Stimulated activated memory B cell treated with anti-CD40 and anti-IgM and Interleukin-4, amounts not matched to agents 10 μg/mL and 1 μg/mL and 100 μg/mL, for 72 hours (primary cell): ENCODE results near the gene LDB3.

Source experiments
- ATAC-seq: fragments of 150-1000 bp; cut with Tn5 transposase; 2 replicates; pipeline ENCODE4 v1.10.0; 2021
- H3K27ac Mint-ChIP-seq: one replicate; pipeline ENCODE4 v1.8.0; 2022; ENCODE audit warnings: mild to moderate bottlenecking, mixed read lengths
- H3K27me3 Mint-ChIP-seq: one replicate; pipeline ENCODE4 v1.8.0; 2022; ENCODE audit warnings: mixed read lengths
- H3K36me3 Mint-ChIP-seq: one replicate; pipeline ENCODE4 v1.8.0; 2022; ENCODE audit warnings: mixed read lengths
- H3K4me1 Mint-ChIP-seq: one replicate; pipeline ENCODE4 v1.8.0; 2022; ENCODE audit warnings: mixed read lengths
- H3K4me3 Mint-ChIP-seq: one replicate; pipeline ENCODE4 v1.8.0; 2022; ENCODE audit warnings: mild to moderate bottlenecking, moderate library complexity, mixed read lengths
- H3K9me3 Mint-ChIP-seq: one replicate; pipeline ENCODE4 v1.8.0; 2022; ENCODE audit warnings: mixed read lengths

LDB3 gene

GRCh38 chr10:86698207-86698940 is 30.1 kb downstream of the LDB3 start:
- Mint-ChIP-seq H3K4me3 (no peak overlapping the region), H3K27ac (no peak overlapping the region), H3K27me3 (peaks cover 8% of the 10 kb centered on the region), H3K36me3 (no peaks in the 10 kb centered on the region), H3K9me3 (no peaks in the 10 kb centered on the region), H3K4me1 (peaks cover 4% of the 10 kb centered on the region)
- ATAC-seq: no peak

DNA sequence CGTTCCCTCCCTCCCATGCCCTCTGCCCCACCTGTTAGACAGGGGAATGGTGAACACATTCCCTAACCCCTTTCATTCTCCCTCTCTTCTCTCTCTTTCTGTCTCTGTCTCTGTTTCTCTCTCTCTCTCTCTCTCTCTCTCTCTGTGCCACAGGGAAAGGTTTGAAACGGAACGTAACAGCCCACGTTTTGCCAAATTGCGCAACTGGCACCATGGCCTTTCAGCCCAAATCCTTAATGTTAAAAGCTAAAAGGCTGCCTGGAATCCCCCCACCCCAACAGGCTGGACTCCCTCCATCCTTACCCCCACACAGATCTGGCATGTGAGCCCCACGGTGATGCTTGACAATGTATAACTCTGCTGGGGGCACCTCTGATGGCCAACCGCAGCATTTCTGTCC is 30.8 kb downstream of the LDB3 start:
- ATAC-seq: no peak
- Mint-ChIP-seq H3K36me3 (no peaks in the 10 kb centered on the region), H3K27me3 (peaks cover 8% of the 10 kb centered on the region), H3K4me1 (no peaks in the 10 kb centered on the region), H3K27ac (no peak overlapping the region), H3K4me3 (no peak overlapping the region), H3K9me3 (no peaks in the 10 kb centered on the region)

- no peaks in the 10 kb centered on the region for H3K36me3 Mint-ChIP-seq
- peaks cover 8% of the 10 kb centered on the region for H3K27me3 Mint-ChIP-seq
- no peak overlapping the region for H3K27ac Mint-ChIP-seq
- H3K4me1 Mint-ChIP-seq: no peaks in the 10 kb centered on the region
- no peak for ATAC-seq
- no peak overlapping the region for H3K4me3 Mint-ChIP-seq
- H3K9me3 Mint-ChIP-seq: no peaks in the 10 kb centered on the region
Measured at GRCh38 chr10:86699541-86699940, 31.2 kb downstream of the LDB3 start.

DNA sequence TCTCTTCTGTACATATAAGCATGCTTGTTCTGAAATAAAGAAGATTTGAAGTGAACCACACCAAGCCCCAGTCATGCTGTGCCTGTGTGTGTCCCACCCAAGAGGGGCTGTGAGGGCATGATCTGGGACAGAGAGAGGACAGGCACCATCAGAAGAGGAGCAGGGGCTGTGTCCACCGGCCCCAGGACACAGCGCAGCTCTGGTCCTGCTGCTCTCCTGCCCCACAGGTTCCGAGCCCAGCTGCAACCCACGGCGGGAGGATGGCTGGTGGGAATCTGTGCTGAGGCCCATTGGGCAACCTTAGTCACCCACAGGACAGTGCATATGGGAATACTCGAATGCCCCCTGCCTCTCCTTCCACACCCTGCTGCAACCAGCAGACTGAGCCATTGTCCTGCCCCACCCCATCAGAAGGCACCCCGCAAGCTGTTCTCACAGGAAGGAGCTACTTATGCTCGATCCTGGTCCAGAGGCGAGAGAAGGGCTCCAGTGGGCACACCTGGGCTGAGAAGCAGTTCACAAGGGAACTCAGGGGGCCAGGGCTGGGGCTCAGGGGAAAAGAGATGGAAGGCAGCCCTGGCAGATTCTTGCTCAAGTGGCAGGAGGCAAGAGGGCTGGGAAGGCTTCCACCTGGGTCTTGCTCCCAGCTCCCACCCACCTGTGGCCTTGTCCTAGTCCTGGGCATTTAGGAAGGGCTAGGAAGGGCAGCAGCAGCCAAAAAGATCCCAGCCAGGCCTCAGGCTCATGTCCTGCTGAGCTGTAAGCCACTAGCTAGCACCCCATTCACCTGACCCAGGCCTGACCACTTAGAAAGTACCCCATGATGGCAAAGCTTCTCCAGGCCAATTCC is 31.9 kb downstream of the LDB3 start:
- H3K4me3 Mint-ChIP-seq: no peak overlapping the region
- no peaks in the 10 kb centered on the region for H3K36me3 Mint-ChIP-seq
- ATAC-seq: no peak
- H3K9me3 Mint-ChIP-seq: no peaks in the 10 kb centered on the region
- no peaks in the 10 kb centered on the region for H3K4me1 Mint-ChIP-seq
- peaks cover 8% of the 10 kb centered on the region for H3K27me3 Mint-ChIP-seq
- no peak overlapping the region for H3K27ac Mint-ChIP-seq

DNA sequence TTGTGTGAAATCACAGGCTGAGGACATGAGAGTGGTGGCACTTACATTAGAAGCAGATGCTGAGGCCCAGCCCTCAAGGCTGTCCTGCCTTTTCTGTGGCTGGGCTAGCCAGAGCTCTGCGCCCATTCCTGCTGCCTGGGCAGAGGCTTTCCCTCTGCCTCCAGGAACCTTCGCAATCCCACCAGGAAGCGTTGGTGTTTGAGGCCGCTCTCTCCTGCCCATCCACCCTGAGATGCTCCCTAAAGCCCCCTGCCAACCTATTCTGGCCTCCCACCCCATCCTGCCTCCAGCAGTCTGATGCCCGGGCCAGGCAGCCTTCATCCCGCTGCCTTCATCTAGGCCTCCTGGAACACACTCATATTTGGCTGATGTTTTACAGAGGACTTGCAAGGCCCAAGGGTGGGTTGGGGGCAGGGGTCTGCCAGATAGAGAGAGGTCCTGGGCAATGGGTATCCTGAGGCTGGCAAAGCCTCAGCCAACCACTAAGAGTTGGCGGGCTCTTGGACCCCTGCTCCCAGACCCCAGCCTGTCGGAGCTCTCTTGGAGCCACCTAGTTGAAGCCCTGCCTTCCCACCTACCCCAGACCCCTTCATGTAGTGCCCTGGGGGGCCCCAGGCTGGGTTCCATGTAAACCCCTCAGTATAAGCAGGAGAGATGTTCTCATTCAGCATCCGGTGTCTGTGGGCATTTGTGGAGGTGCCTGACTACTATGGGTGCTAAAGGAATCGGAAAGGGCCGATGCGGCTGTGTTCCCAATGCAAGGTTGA is 32.7 kb downstream of the LDB3 start:
- Mint-ChIP-seq H3K27ac (no peak overlapping the region), H3K9me3 (no peaks in the 10 kb centered on the region)
- no peak for ATAC-seq

DNA sequence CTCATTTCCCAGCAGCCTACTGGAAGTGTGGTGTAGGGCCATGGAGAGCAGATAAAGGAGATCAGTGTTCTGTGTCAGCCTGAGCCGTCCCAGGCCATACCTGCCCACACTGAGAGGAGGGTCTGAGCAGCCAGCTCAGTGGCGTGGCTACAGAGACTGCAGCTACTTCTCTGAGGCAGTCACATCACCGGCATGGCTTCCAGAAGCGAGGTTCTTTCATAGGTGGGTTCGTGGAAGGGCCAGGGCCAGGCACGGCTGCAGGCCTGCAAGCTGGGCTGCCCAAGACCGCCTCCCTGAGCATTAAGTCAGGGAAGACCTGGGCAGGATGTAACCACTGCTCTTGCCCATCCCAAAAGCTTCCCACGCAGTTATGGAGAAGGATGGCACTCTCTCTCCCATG is 34.9 kb downstream of the LDB3 start:
- H3K4me3 Mint-ChIP-seq: no peak overlapping the region
- no peaks in the 10 kb centered on the region for H3K36me3 Mint-ChIP-seq
- ATAC-seq: no peak
- no peaks in the 10 kb centered on the region for H3K4me1 Mint-ChIP-seq
- H3K9me3 Mint-ChIP-seq: no peaks in the 10 kb centered on the region
- no peaks in the 10 kb centered on the region for H3K27me3 Mint-ChIP-seq
- H3K27ac Mint-ChIP-seq: no peak overlapping the region

More for the DNA sequence above, 32.7 kb downstream of the LDB3 start:
- H3K4me3 Mint-ChIP-seq: no peak overlapping the region
- H3K27me3 Mint-ChIP-seq: peaks cover 8% of the 10 kb centered on the region
- H3K36me3 Mint-ChIP-seq: no peaks in the 10 kb centered on the region
- no peaks in the 10 kb centered on the region for H3K4me1 Mint-ChIP-seq

GRCh38 chr10:86705139-86705538 is 36.8 kb downstream of the LDB3 start:
- Mint-ChIP-seq H3K27me3 (no peaks in the 10 kb centered on the region), H3K27ac (no peak overlapping the region), H3K4me3 (no peak overlapping the region), H3K4me1 (peaks cover 7% of the 10 kb centered on the region), H3K36me3 (no peaks in the 10 kb centered on the region), H3K9me3 (no peaks in the 10 kb centered on the region)
- ATAC-seq: no peak

- Mint-ChIP-seq H3K9me3 (no peaks in the 10 kb centered on the region), H3K27me3 (no peaks in the 10 kb centered on the region), H3K36me3 (no peaks in the 10 kb centered on the region), H3K27ac (no peak overlapping the region), H3K4me1 (peaks cover 12% of the 10 kb centered on the region), H3K4me3 (no peak overlapping the region)
- ATAC-seq: no peak
Measured at GRCh38 chr10:86705905-86706304, 37.6 kb downstream of the LDB3 start.

- Mint-ChIP-seq H3K27me3 (no peaks in the 10 kb centered on the region), H3K4me3 (no peak overlapping the region), H3K9me3 (no peaks in the 10 kb centered on the region), H3K27ac (no peak overlapping the region), H3K36me3 (no peaks in the 10 kb centered on the region), H3K4me1 (peaks cover 15% of the 10 kb centered on the region)
- ATAC-seq: no peak
Measured at GRCh38 chr10:86706401-86706841, 38.1 kb downstream of the LDB3 start.

GRCh38 chr10:86706977-86707376 is 38.7 kb downstream of the LDB3 start:
- Mint-ChIP-seq H3K4me1 (peaks cover 16% of the 10 kb centered on the region), H3K27me3 (no peaks in the 10 kb centered on the region), H3K27ac (no peak overlapping the region), H3K9me3 (no peaks in the 10 kb centered on the region), H3K36me3 (no peaks in the 10 kb centered on the region), H3K4me3 (no peak overlapping the region)
- no peak for ATAC-seq

DNA sequence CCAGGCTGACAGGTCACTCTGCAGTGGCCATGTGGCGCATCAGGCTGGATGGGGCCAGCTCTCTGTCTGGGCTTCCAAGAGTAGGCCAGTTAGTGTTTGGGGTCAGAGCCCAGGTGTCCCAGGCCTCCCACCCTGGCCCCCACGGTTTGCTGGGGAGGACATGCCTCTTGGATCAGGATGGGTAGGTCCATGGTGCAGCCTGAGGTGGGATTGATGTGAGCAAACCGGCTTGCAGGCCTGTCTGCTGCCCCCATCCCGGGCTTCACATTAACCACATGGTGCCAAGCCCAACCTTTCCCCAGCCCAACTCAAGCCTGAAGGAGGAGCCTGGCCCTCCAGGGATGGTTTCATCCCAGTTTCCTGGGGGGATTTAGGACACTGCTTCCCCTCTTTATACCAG is 39.2 kb downstream of the LDB3 start:
- Mint-ChIP-seq H3K9me3 (no peaks in the 10 kb centered on the region), H3K4me3 (no peak overlapping the region), H3K36me3 (no peaks in the 10 kb centered on the region), H3K27ac (no peak overlapping the region), H3K27me3 (no peaks in the 10 kb centered on the region), H3K4me1 (peaks cover 21% of the 10 kb centered on the region)
- no peak for ATAC-seq

- Mint-ChIP-seq H3K9me3 (no peaks in the 10 kb centered on the region), H3K27ac (no peak overlapping the region), H3K4me1 (peaks cover 21% of the 10 kb centered on the region), H3K27me3 (no peaks in the 10 kb centered on the region), H3K36me3 (no peaks in the 10 kb centered on the region), H3K4me3 (no peak overlapping the region)
- ATAC-seq: no peak
Measured at GRCh38 chr10:86708068-86708782, 39.9 kb downstream of the LDB3 start.

DNA sequence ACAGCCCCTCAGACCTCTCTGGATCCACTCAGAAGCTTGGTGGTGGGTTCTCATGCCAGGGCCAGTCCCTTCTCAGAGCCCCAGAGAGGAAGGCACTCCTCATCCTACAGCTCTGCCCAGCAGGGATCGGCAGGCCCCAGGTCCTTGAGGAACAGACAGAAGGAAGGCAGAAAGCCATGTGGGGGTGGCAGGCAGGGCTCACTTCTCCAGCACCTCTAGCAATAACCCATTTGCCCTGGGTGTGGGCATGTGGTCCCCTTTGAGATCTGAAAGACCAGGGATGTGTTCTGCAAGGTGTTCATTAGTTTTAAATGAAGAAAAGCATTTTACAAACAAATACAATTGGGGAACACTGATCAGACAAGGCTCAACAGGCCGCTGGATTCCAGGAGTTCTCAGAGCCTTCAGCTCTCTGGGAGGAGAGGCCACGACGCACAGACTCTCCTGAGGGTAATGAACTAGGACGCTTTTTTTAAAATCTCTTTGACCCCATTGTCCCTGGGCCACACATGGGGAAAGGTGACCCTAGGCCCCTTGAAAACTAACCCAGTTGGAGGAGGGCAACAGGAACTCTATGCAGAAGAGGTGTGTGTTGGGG is 40.6 kb downstream of the LDB3 start:
- no peaks in the 10 kb centered on the region for H3K27me3 Mint-ChIP-seq
- no peaks in the 10 kb centered on the region for H3K36me3 Mint-ChIP-seq
- no peaks in the 10 kb centered on the region for H3K9me3 Mint-ChIP-seq
- H3K27ac Mint-ChIP-seq: peak overlapping the region; percentile 99
- no peak for ATAC-seq
- peaks cover 21% of the 10 kb centered on the region for H3K4me1 Mint-ChIP-seq
- no peak overlapping the region for H3K4me3 Mint-ChIP-seq

DNA sequence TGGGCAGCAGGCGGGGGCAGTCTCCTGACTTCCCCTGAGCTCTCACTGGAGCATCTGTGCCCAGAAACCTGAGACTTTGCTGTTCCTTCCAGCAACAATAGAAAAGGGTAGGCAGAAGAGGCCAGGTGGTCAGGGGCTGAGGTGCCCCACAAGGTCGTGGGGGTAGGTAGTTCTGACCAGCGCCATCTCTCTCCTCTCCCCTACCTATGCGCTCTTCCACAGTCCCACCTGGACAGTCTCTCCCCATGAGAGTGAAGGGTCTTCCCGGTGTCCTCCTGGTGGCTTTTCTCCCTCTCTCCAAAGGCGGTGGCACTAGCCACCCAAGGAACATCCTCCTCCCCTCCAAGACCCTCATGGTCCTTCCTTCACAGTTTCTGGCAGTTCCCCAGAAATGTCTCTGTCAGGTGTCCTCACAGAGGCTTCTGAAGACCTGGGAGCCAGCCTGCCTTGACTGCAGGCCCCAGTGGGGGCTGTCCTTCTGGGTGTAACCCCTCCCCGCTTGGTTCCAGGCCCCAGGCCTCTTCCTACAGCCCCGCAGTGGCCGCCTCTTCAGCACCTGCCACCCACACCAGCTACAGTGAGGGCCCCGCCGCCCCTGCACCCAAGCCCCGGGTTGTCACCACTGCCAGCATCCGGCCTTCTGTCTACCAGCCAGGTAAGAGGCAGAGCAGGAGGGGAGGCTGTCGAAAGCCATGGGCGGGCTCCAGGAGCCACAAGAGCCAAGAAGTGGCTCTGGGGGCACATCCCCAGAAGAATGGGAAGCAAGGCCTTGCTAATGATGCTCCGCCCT is 41.3 kb downstream of the LDB3 start:
- no peak for ATAC-seq
- Mint-ChIP-seq H3K27ac (peak overlapping the region; percentile 99), H3K36me3 (no peaks in the 10 kb centered on the region), H3K27me3 (no peaks in the 10 kb centered on the region), H3K4me3 (peak overlapping the region; percentile 90), H3K9me3 (no peaks in the 10 kb centered on the region), H3K4me1 (peaks cover 21% of the 10 kb centered on the region)
